Activated T-helper 1 cell treated with anti-CD3 and anti-CD28 coated beads, Interleukin-12 subunit alpha, Interleukin-12 subunit beta, Interleukin-2, Interleukin-4 antibody, amounts not matched to agents 30 ng/mL and 10 ng/mL and 1 ng/mL, durations not matched to agents 14 hours and 24 hours and 36 hours (primary cell): ENCODE data around the gene CCDC91. TPM values are rescaled to one million over a fixed set of nuclear protein-coding genes. Genes with fewer than 3 reads are reported as not detected.
"Not testable (repeated sequence)": the region's sequence is repeated elsewhere in the genome, so short reads cannot be mapped to it uniquely, and the experiment has no call there.

Experiments
- DNase-seq: peaks from one replicate; pipeline ENCODE4 v3.0.0; 2021; ENCODE audit warnings: low spot score
- H3K27ac Mint-ChIP-seq: one replicate; pipeline ENCODE4 v1.8.0; 2021; ENCODE audit warnings: mild to moderate bottlenecking, mixed read lengths
- H3K27me3 Mint-ChIP-seq: one replicate; pipeline ENCODE4 v1.8.0; 2022; ENCODE audit warnings: mild to moderate bottlenecking, moderate library complexity, mixed read lengths; ENCODE audit not compliant: insufficient read depth
- H3K36me3 Mint-ChIP-seq: one replicate; pipeline ENCODE4 v1.8.0; 2021; ENCODE audit warnings: low read depth, mixed read lengths
- H3K4me1 Mint-ChIP-seq: one replicate; pipeline ENCODE4 v1.8.0; 2021; ENCODE audit warnings: low read depth, mixed read lengths
- H3K4me3 Mint-ChIP-seq: one replicate; pipeline ENCODE4 v1.8.0; 2021; ENCODE audit warnings: mild to moderate bottlenecking, moderate library complexity, mixed read lengths
- H3K9me3 Mint-ChIP-seq: one replicate; pipeline ENCODE4 v1.8.0; 2021; ENCODE audit warnings: mixed read lengths
- intact Hi-C: fragments of 100-400 bp; cut with micrococcal nuclease; formaldehyde crosslinking; loops from one replicate; pipeline ENCODE4 v1.15.1; 2024
- total RNA-seq: library from RNA; stranded (reverse); gene quantifications from 2 replicates; pipeline ENCODE4 v1.2.3, GENCODE V29; 2022

The CCDC91 gene
- total RNA-seq, 1 donor from 2014 or later = 12.9 TPM

DNA sequence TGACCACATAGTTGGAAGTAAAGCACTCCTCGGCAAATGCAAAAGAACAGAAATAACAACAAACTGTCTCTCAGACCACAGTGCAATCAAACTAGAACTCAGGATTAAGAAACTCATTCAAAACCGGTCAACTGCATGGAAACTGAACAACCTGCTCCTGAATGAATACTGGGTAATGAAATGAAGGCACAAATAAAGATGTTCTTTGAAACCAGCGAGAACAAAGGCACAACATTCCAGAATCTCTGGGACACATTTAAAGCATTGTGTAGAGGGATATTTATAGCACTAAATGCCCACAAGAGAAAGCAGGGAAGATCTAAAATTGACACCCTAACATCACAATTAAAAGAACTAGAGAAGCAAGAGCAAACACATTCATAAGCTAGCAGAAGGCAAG is 285.9 kb downstream of the CCDC91 start:
- DNase-seq, H3K36me3 Mint-ChIP-seq, H3K4me1 Mint-ChIP-seq, H3K27me3 Mint-ChIP-seq, H3K27ac Mint-ChIP-seq, H3K4me3 Mint-ChIP-seq, H3K9me3 Mint-ChIP-seq, intact Hi-C loops: not testable (repeated sequence)

DNA sequence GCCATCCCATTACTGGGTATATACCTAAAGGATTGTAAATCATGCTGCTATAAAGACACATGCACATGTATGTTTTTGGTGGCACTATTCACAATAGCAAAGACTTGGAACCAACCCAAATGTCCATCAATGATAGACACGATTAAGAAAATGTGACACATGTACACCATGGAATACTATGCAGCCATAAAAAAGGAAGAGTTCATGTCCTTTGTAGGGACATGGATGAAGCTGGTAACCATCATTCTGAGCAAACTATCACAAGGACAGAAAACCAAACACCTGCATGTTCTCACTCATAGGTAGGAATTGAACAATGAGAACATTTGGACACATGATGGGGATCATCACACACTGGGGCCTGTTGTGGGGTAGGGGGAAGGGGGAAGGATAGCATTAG is 288.8 kb downstream of the CCDC91 start:
- H3K27me3 Mint-ChIP-seq, H3K4me3 Mint-ChIP-seq, DNase-seq, H3K4me1 Mint-ChIP-seq, H3K9me3 Mint-ChIP-seq, intact Hi-C loops, H3K36me3 Mint-ChIP-seq, H3K27ac Mint-ChIP-seq: not testable (repeated sequence)

DNA sequence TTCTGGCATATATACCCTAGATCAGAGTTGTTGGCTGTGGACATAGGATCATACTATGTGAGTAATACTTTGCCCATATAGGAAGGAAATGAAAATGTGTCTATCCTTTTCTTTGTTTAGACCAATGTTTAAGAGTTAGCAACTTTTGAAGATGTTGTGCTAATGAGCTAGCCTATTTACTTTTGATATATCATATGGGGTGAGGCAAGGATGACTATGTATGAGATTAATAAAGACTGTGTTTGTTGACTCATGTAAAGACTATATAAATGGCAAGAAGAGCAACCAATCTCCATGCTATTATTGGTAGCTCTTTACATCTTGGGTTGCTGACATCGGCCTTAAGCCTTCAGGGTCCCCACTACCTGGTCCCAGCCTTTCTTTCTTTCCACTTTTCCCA is 289.4 kb downstream of the CCDC91 start:
- intact Hi-C loops = no loop called here
- H3K27ac Mint-ChIP-seq = no peak overlapping the region
- H3K27me3 Mint-ChIP-seq = no peaks in the 10 kb centered on the region

DNA sequence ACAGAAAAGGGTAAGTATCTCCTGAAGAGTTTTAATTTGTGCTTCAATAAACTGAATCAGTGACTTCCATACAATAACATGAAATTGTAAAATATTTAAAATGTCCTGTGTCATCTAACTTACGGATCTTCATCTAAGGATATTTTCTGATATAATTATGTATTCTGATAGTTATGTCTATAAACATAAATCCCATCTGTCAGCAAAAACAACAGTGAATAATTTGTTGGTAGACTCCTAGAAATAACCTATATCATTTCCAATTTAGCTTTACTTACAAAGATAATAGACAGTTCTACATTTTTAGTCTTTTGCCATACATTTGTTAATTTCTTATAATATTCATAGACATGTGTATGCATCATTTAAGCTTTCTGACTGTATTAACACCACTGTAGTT is 293.9 kb downstream of the CCDC91 start:
- H3K27ac Mint-ChIP-seq = no peak overlapping the region
- H3K4me1 Mint-ChIP-seq = no peaks in the 10 kb centered on the region
- H3K4me3 Mint-ChIP-seq = no peak overlapping the region
- no peak for DNase-seq
- peaks cover 1% of the 10 kb centered on the region for H3K36me3 Mint-ChIP-seq
- H3K27me3 Mint-ChIP-seq = no peaks in the 10 kb centered on the region
- no peaks in the 10 kb centered on the region for H3K9me3 Mint-ChIP-seq
- intact Hi-C loops = no loop called here

More for the DNA sequence above, 289.4 kb downstream of the CCDC91 start:
- Mint-ChIP-seq H3K9me3 (peaks cover 4% of the 10 kb centered on the region), H3K4me1 (no peaks in the 10 kb centered on the region), H3K4me3 (no peak overlapping the region), H3K36me3 (peaks cover 1% of the 10 kb centered on the region)
- no peak for DNase-seq

DNA sequence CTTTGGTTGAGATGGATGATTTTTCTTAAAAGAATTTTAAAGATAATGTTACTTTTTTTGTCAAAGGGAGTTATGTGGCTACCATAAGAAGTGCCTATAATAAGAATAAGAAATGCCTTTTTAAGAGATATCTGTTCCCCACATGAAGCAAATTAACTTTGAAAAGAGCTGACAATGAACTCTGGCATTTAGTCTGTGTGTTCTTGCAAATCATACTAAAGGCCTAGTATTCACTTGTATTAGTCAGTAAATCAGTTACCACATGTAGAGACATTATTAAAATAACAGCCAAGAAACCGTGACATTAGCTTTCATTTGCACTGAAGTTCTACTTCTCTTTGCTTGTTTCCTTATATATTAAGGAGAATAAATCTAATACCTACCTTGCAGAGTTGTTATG is 296.3 kb downstream of the CCDC91 start:
- no peak for DNase-seq
- H3K27me3 Mint-ChIP-seq = no peaks in the 10 kb centered on the region
- no peak overlapping the region for H3K27ac Mint-ChIP-seq
- H3K4me1 Mint-ChIP-seq = no peaks in the 10 kb centered on the region
- H3K36me3 Mint-ChIP-seq = peaks cover 1% of the 10 kb centered on the region
- H3K4me3 Mint-ChIP-seq = no peak overlapping the region
- intact Hi-C loops = no loop called here
- H3K9me3 Mint-ChIP-seq = no peaks in the 10 kb centered on the region

DNA sequence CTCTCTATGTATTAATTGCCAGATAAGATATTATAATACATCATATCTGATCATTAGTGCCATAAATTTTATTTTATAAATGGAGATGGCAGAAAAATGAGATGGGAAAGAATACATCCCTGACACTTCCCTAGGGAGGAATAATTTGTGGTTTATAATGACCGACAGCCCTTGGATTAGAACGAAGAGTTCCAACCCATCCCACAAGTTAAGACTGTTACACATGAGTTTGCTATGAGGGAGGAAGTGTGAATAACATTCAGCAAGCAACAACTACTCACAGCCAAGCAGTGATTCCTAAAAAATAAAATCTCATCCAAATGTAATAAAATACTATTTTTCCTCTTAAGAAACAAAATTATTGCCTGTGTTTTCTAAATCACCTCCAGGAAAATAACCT is 299.0 kb downstream of the CCDC91 start:
- H3K27me3 Mint-ChIP-seq = no peaks in the 10 kb centered on the region
- no peaks in the 10 kb centered on the region for H3K4me1 Mint-ChIP-seq
- H3K9me3 Mint-ChIP-seq = no peaks in the 10 kb centered on the region
- H3K36me3 Mint-ChIP-seq = no peaks in the 10 kb centered on the region
- intact Hi-C loops = no loop called here
- H3K27ac Mint-ChIP-seq = no peak overlapping the region
- H3K4me3 Mint-ChIP-seq = no peak overlapping the region
- no peak for DNase-seq

DNA sequence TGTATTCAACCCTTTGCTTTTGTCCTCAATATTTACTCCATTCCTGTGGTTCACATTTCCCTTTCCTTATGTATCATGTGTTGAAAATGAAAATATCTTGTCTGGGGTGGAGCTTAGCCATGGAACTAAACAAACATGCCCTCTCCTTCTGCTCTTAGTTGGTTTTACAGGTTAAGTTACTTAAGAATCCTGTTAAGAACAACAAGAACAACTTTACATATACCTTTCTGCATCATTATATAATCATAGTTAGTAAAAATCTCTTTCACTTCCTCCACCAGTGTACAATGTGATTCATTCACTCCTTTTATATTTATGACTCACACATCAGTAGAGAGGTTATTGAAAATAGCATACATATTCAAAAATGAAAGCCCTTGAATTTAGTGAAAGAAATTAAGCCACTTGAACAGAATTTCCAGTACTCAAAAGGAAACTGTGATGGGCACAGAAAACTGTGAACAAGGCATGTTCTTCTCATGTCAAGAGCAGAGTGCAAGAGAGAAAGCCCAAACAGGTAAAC is 307.7 kb downstream of the CCDC91 start:
- Mint-ChIP-seq H3K36me3 (peaks cover 5% of the 10 kb centered on the region), H3K4me1 (peaks cover 12% of the 10 kb centered on the region), H3K9me3 (peaks cover 6% of the 10 kb centered on the region), H3K27me3 (no peaks in the 10 kb centered on the region), H3K27ac (no peak overlapping the region), H3K4me3 (no peak overlapping the region)
- intact Hi-C loops = loop anchor here (1.0 to 2.0 kb wide), 4 partner anchors 39 to 676 kb away; no protein-coding TSS in a partner anchor
- DNase-seq = no peak

DNA sequence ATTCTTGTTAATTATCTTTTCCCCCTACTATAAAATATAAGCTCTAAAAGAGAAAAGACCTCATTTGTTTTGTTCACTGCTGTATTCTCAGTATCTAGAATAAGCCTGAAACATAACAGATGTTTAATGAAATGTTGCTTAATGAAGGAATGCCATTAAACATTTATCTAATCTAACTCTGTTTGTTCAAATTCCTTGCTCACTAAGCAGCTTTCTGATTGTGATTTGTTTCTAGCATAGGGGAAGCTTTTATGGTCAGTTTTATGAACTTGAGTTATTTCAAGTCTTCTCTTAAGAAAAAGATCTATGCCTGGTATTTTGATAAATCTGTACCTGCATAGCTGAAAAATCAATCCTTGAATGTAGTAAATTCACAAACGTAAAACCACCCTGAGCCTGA is 308.6 kb downstream of the CCDC91 start:
- peaks cover 5% of the 10 kb centered on the region for H3K36me3 Mint-ChIP-seq
- no peaks in the 10 kb centered on the region for H3K27me3 Mint-ChIP-seq
- no peak for DNase-seq
- no peak overlapping the region for H3K4me3 Mint-ChIP-seq
- peaks cover 12% of the 10 kb centered on the region for H3K4me1 Mint-ChIP-seq
- intact Hi-C loops = loop anchor here (1.0 to 2.0 kb wide), 4 partner anchors 38 to 677 kb away; no protein-coding TSS in a partner anchor
- H3K27ac Mint-ChIP-seq = no peak overlapping the region
- H3K9me3 Mint-ChIP-seq = peaks cover 6% of the 10 kb centered on the region

DNA sequence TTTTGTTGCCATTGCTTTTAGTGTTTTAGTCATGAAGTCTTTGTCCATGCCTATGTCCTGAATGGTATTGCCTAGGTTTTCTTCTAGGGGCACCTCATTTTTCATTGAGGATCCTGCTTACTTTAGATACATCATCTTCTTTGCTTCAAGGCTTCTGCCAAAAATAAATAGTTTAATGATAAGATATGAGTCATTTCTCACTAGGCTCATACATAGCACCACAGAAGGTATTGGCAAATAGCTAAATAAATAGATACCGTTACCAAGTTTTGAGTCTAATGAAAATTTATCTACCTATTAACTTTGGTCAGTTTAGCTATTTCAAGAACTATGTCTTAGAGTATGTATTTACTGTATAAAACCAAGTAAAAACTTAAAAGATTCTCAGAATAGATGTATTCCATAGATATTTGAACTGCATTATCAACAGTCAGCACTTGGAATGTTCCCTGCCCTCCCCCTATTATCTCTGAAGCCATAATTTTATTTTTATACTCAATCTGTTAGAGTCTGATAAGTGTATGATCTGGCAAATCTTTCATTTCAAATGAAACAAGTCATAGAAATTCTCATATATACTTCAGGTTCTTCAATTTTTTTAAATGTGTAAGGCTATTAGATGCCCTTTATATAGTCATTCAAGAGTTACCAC is 310.2 kb downstream of the CCDC91 start:
- intact Hi-C loops = no loop called here
- H3K27me3 Mint-ChIP-seq = no peaks in the 10 kb centered on the region

DNA sequence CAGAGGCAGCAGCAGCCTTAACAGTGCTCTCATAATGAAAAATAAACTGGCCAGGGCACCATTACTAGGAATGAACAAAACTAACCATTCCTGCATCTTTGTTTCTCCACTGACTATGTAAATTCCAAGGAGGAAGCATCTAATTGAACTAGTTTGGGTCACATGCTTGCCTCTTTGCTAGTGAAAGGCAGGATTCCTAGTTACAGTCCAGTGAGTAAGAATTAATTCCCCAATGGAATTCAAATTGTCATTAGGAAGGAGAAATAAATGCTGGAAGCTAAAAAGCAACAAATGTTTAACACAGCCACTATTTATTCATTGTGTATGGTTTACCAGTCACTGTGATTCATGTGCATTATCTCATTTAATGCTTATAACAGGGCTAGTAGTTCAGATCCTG is 316.0 kb downstream of the CCDC91 start:
- Mint-ChIP-seq H3K27ac (no peak overlapping the region), H3K36me3 (peaks cover 5% of the 10 kb centered on the region), H3K4me3 (no peak overlapping the region), H3K27me3 (no peaks in the 10 kb centered on the region), H3K4me1 (no peaks in the 10 kb centered on the region), H3K9me3 (peaks cover 3% of the 10 kb centered on the region)
- no peak for DNase-seq
- intact Hi-C loops = no loop called here

More for the DNA sequence above, 310.2 kb downstream of the CCDC91 start:
- Mint-ChIP-seq H3K27ac (no peak overlapping the region), H3K4me1 (peaks cover 12% of the 10 kb centered on the region), H3K9me3 (peaks cover 6% of the 10 kb centered on the region), H3K36me3 (peaks cover 5% of the 10 kb centered on the region), H3K4me3 (no peak overlapping the region)
- no peak for DNase-seq

DNA sequence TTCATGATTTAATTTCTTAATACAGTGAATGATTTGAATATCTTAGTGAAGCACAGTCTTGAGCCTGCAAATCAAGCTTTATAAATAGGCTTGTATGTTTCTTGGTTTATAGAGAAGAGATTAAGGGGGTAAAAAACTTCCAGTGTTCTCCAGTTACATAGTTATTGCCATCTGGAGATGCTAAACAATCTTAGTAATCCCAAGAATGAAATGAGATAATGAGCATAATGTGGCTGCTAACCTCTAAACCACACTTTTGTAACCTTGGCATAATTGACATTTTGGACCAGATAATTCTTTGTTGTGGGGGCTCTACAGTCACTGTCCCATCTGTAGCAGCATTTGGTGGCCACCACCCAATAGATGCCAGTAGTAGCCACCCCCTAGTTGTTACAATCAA is 316.8 kb downstream of the CCDC91 start:
- DNase-seq = no peak
- H3K27me3 Mint-ChIP-seq = no peaks in the 10 kb centered on the region
- intact Hi-C loops = no loop called here

DNA sequence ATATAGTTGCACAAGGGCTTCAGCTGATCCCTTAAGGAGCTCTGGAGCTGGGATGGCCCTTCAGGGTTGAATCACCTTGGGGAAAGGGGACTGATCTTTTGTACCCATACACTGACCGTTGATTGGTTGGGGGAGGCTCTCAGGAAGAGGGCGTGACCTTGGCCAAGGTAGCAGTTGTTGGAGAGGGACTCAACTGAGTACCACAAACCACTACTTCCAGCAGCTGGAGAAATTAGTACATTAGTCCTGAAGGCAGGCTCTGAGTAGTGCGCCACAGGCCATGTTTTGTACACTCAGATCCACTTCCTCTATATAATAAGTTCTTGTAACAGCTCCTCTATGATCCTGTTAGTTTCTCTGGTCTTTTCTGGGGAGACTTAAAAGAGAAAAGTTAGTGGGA is 317.6 kb downstream of the CCDC91 start:
- no peaks in the 10 kb centered on the region for H3K4me1 Mint-ChIP-seq
- H3K36me3 Mint-ChIP-seq = no peaks in the 10 kb centered on the region
- H3K4me3 Mint-ChIP-seq = no peak overlapping the region
- no peaks in the 10 kb centered on the region for H3K27me3 Mint-ChIP-seq
- H3K9me3 Mint-ChIP-seq = no peaks in the 10 kb centered on the region
- DNase-seq = no peak
- H3K27ac Mint-ChIP-seq = no peak overlapping the region
- intact Hi-C loops = no loop called here

More for the DNA sequence above, 316.8 kb downstream of the CCDC91 start:
- Mint-ChIP-seq H3K27ac (no peak overlapping the region), H3K4me3 (no peak overlapping the region), H3K36me3 (peaks cover 2% of the 10 kb centered on the region), H3K4me1 (no peaks in the 10 kb centered on the region), H3K9me3 (peaks cover 1% of the 10 kb centered on the region)

DNA sequence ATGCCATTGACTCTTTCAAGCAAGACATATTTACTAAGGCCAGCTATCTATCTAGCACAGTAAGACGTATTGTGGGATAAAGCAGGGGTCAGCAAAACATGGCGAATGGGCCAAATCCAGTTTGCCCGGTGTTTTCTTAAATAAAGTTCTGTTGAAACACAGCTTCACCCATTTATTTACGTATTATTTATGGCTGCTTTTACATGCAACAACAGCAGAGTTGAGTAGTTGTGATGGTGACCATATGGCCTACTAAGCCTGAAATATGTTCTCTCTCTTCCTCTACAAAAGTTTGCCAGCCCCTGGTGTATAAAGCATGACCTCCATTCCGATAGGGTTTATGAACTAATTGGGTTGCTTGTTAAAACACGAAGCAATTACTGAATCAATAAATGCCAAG is 322.1 kb downstream of the CCDC91 start:
- H3K4me3 Mint-ChIP-seq = no peak overlapping the region

DNA sequence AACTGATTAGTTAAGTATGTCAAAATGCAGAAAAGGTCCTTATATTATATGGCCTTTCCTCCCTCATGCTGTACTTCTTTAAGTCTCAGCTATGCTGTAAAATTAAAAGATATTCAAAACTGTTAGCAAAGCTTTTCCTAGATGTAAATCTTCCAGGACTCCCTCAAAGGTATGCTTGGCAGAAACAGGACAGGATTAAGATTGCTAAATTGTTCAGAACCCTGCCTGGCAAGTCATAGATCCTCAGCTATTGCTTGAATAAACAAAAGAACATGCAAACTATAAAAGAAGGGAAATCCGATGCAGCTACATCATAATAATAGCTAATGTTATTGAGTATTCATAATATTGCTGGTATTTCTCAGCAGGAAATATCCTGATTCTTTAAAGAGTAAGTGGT is 322.6 kb downstream of the CCDC91 start:
- H3K27me3 Mint-ChIP-seq = no peaks in the 10 kb centered on the region
- H3K36me3 Mint-ChIP-seq = no peaks in the 10 kb centered on the region
- no peak overlapping the region for H3K4me3 Mint-ChIP-seq
- no peaks in the 10 kb centered on the region for H3K9me3 Mint-ChIP-seq
- no peaks in the 10 kb centered on the region for H3K4me1 Mint-ChIP-seq
- DNase-seq = no peak
- no peak overlapping the region for H3K27ac Mint-ChIP-seq
- intact Hi-C loops = no loop called here

More for the DNA sequence above, 322.1 kb downstream of the CCDC91 start:
- intact Hi-C loops = no loop called here
- no peak for DNase-seq
- Mint-ChIP-seq H3K4me1 (no peaks in the 10 kb centered on the region), H3K9me3 (no peaks in the 10 kb centered on the region), H3K27ac (no peak overlapping the region), H3K36me3 (no peaks in the 10 kb centered on the region), H3K27me3 (no peaks in the 10 kb centered on the region)
